ENCODE results near the gene KIAA0408. TPM values are rescaled to one million over a fixed set of nuclear protein-coding genes. Genes with fewer than 3 reads are reported as not detected.
"Not testable (repeated sequence)": the region's sequence is repeated elsewhere in the genome, so short reads cannot be mapped to it uniquely, and the experiment has no call there.

KIAA0408 gene
- total RNA-seq, 4 donors from 2014 or later, result 2.3 to 31.2 (median 5.7) TPM

DNA sequence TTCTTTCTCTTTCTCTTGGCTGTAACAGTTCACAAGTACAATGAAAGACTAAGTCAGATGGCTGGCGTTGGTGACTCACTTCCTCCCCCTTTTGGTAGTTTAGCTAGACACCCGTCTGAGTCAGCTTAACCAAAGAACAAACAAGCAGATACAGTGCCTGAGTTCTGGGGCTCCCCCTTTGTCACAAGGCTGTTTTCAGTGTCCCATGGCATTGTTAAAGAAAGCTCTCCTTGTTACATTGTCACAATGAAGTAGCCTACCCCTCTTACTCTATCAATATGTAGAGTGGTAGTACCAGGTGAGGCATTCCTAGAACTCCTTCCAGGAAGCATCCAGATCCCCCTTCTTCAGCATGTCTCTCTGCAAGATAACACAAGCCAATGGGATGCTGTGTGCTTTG, 38.6 kb downstream of the KIAA0408 start:
- no peaks in the 10 kb centered on the region for H3K27me3 ChIP-seq
- H3K27ac ChIP-seq, result no peak overlapping the region
- H3K4me1 ChIP-seq, result no peaks in the 10 kb centered on the region
- TF ChIP-seq POLR2A (IDR thresholded peaks at IDR 0.05), result no peak
- TF ChIP-seq, protein P1, sequence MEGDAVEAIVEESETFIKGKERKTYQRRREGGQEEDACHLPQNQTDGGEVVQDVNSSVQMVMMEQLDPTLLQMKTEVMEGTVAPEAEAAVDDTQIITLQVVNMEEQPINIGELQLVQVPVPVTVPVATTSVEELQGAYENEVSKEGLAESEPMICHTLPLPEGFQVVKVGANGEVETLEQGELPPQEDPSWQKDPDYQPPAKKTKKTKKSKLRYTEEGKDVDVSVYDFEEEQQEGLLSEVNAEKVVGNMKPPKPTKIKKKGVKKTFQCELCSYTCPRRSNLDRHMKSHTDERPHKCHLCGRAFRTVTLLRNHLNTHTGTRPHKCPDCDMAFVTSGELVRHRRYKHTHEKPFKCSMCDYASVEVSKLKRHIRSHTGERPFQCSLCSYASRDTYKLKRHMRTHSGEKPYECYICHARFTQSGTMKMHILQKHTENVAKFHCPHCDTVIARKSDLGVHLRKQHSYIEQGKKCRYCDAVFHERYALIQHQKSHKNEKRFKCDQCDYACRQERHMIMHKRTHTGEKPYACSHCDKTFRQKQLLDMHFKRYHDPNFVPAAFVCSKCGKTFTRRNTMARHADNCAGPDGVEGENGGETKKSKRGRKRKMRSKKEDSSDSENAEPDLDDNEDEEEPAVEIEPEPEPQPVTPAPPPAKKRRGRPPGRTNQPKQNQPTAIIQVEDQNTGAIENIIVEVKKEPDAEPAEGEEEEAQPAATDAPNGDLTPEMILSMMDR (IDR thresholded peaks at IDR 0.05), result peak; percentile 16 to 29 (median 27)
- no peak overlapping the region for H3K4me3 ChIP-seq
- H3K36me3 ChIP-seq, result no peaks in the 10 kb centered on the region
- DNase-seq, result peak; percentile 27 to 64
- intact Hi-C loops (cut with DNase I; ENCODE audit: low total_unique reads), result no loop called here
- H3K9me3 ChIP-seq, result no peaks in the 10 kb centered on the region

DNA sequence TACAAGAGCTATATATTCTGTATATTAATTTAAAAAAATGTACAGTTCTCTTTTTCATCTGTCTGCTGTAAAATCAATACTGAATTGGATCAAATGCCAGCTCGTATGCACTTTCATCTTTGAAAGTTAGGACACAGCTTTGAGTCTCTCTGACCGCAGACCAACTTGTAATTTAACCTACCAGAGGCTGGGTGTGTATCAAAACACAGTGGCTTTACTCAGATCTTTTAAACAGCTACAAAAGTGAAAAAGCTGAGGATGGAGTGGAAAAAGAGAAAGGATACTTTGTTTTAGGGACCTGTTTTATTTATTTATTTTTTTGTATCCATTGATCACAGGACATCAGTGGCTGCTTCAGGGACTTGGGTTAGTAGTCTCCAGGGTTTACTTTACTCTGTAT, 44.1 kb downstream of the KIAA0408 start:
- no peaks in the 10 kb centered on the region for H3K9me3 ChIP-seq
- no peak overlapping the region for H3K27ac ChIP-seq
- no peak for TF ChIP-seq POLR2A (IDR thresholded peaks at IDR 0.05)
- TF ChIP-seq, protein P1 (IDR thresholded peaks at IDR 0.05), result no peak
- no peak overlapping the region for H3K4me3 ChIP-seq
- no peaks in the 10 kb centered on the region for H3K27me3 ChIP-seq
- intact Hi-C loops (cut with DNase I; ENCODE audit: low total_unique reads), result no loop called here
- DNase-seq, result no peak
- no peaks in the 10 kb centered on the region for H3K4me1 ChIP-seq
- no peaks in the 10 kb centered on the region for H3K36me3 ChIP-seq

DNA sequence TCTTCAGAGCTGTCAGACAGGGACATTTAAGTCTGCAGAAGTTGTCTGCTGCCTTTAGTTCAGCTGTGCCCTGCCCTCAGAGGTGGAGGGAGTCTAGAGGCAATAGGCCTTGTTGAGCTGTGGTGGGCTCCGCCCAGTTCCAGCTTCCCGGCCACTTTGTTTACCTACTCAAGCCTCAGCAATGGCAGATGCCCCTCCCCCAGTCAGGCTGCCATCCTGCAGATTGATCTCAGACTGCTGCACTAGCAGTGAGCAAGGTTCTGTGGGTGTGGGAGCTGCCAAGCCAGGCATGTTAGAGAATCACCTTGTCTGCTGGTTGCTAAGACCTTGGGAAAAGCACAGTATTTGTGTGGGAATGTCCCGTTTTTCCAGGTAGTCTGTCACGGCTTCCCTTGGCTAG, 46.1 kb downstream of the KIAA0408 start:
- H3K27me3 ChIP-seq; H3K36me3 ChIP-seq; DNase-seq; H3K9me3 ChIP-seq; H3K4me3 ChIP-seq; intact Hi-C loops (cut with DNase I; ENCODE audit: low total_unique reads); H3K4me1 ChIP-seq; H3K27ac ChIP-seq: not testable (repeated sequence)

DNA sequence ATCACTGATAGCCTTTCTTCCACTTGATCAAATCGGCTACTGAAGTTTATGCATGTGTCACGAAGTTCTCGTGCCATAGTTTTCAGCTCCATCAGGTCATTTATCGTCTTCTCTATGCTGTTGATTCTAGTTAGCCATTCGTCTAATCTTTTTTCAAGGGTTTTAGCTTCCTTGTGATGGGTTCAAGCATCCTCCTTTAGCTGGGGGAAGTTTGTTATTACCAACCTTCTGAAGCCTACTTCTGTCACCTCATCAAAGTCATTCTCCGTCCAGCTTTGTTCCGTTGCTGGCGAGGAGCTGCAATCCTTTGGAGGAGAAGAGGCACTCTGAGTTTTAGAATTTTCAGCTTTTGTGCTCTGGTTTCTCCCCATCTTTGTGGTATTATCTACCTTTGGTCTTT, 47.2 kb downstream of the KIAA0408 start:
- H3K36me3 ChIP-seq; H3K4me3 ChIP-seq; DNase-seq; intact Hi-C loops (cut with DNase I; ENCODE audit: low total_unique reads); H3K4me1 ChIP-seq; H3K27me3 ChIP-seq; H3K9me3 ChIP-seq; H3K27ac ChIP-seq: not testable (repeated sequence)

Small RNA genes within 50 kb of the gene (small RNA-seq; reads per million reads assigned to genes)
- gene KIAA0408, result not detected

Other genes with a start within 250 kb of the KIAA0408 start
- gene RNF146, start 192.5 kb downstream of the KIAA0408 start, total RNA-seq, result 100 to 1,000 TPM in 1 of 4 donors, 10 to 100 TPM in 3; 25.9 to 102 (median 57.9) TPM
- 100 to 1,000 TPM in 1 of 4 donors, 10 to 100 TPM in 2, 1 to 10 TPM in 1; 7.4 to 109 (median 18.5) TPM for gene ECHDC1, start 115.8 kb downstream of the KIAA0408 start, total RNA-seq
- gene C6orf58, start 117.8 kb upstream of the KIAA0408 start, total RNA-seq, result under 1 TPM in 1 of 4 donors, not detected in 3; 0.28 TPM

All from uterus (tissue), 4 donors.